ENCODE data around the gene AP4B1. TPM values are rescaled to one million over a fixed set of nuclear protein-coding genes. Genes with fewer than 3 reads are reported as not detected.

Gene AP4B1
- total RNA-seq, 1 donor from 2014 or later = 31.1 TPM

- Mint-ChIP-seq H3K36me3 (ENCODE audit: unreplicated experiment) (peaks cover 8% of the 10 kb centered on the region), H3K27ac (ENCODE audit: unreplicated experiment) (no peak overlapping the region), H3K27me3 (ENCODE audit: unreplicated experiment) (no peaks in the 10 kb centered on the region), H3K4me3 (ENCODE audit: unreplicated experiment) (no peak overlapping the region), H3K4me1 (ENCODE audit: low read depth, unreplicated experiment) (no peaks in the 10 kb centered on the region), H3K9me3 (ENCODE audit: unreplicated experiment) (peaks cover 1% of the 10 kb centered on the region)
- TF ChIP-seq, protein P1, sequence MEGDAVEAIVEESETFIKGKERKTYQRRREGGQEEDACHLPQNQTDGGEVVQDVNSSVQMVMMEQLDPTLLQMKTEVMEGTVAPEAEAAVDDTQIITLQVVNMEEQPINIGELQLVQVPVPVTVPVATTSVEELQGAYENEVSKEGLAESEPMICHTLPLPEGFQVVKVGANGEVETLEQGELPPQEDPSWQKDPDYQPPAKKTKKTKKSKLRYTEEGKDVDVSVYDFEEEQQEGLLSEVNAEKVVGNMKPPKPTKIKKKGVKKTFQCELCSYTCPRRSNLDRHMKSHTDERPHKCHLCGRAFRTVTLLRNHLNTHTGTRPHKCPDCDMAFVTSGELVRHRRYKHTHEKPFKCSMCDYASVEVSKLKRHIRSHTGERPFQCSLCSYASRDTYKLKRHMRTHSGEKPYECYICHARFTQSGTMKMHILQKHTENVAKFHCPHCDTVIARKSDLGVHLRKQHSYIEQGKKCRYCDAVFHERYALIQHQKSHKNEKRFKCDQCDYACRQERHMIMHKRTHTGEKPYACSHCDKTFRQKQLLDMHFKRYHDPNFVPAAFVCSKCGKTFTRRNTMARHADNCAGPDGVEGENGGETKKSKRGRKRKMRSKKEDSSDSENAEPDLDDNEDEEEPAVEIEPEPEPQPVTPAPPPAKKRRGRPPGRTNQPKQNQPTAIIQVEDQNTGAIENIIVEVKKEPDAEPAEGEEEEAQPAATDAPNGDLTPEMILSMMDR (IDR thresholded peaks at IDR 0.05; ENCODE audit: partially characterized antibody, unreplicated experiment) = no peak
- DNase-seq = no peak
Observed at GRCh38 chr1:113947388-113948107, 42.9 kb upstream of the AP4B1 start.

DNA sequence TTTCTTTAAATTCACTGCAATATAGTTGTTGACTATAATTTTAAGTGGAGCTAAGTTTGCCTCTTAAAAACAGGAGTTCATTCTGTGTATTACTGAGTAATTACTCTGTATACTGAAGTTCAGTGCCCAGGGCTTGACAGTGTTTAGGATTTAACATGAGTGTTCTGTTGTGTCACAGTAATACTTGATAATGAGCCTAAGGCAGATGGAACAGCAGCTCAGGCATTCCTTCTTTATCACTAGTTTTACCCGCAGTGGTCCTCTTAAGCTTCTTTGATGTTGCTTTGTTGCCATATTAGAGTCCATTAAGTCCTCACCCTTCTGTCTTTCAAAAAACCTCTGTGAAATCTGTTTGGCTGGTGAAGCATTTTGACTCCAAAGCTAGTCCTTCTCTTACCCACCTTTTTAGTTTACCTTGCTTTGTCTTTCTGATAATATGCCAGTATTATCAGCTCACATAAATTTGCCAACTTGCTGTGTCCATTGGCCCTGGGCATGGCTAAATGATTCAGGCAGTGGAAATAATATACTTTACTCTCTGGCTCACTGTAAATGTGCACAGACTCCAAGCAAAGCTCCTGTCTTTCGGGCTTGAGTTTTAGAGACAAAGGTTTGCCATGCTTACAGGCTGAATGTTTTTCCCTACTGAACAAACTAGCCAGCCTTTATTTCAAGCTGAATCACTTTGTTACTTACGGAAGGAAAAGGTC lies 42.2 kb upstream of the AP4B1 start:
- peaks cover 8% of the 10 kb centered on the region for H3K36me3 Mint-ChIP-seq (ENCODE audit: unreplicated experiment)
- TF ChIP-seq, protein P1 (IDR thresholded peaks at IDR 0.05; ENCODE audit: partially characterized antibody, unreplicated experiment) = no peak
- H3K9me3 Mint-ChIP-seq (ENCODE audit: unreplicated experiment) = peaks cover 1% of the 10 kb centered on the region
- no peaks in the 10 kb centered on the region for H3K27me3 Mint-ChIP-seq (ENCODE audit: unreplicated experiment)
- H3K27ac Mint-ChIP-seq (ENCODE audit: unreplicated experiment) = no peak overlapping the region
- no peak for DNase-seq
- H3K4me3 Mint-ChIP-seq (ENCODE audit: unreplicated experiment) = no peak overlapping the region
- no peaks in the 10 kb centered on the region for H3K4me1 Mint-ChIP-seq (ENCODE audit: low read depth, unreplicated experiment)

DNA sequence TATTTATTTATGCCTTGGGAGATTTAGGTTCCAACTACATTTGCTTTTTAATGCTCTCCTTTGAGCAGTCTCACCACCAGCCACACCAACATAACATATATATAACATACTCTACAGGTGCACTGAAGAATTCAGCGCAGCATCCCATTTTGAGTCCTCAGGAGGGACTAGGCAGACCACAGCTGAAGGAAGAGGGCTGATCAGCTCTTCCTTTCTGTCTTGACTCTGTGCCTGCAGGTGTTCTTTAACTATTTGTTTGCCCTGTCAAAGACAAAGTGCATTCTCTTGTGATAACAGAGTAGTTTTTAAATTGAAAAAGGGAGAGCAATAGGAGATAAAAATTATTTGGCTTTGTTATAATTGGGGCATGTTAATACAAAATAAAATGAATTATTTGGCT lies 41.5 kb upstream of the AP4B1 start:
- no peaks in the 10 kb centered on the region for H3K27me3 Mint-ChIP-seq (ENCODE audit: unreplicated experiment)
- H3K27ac Mint-ChIP-seq (ENCODE audit: unreplicated experiment) = no peak overlapping the region
- H3K36me3 Mint-ChIP-seq (ENCODE audit: unreplicated experiment) = peaks cover 8% of the 10 kb centered on the region
- H3K9me3 Mint-ChIP-seq (ENCODE audit: unreplicated experiment) = peaks cover 1% of the 10 kb centered on the region
- TF ChIP-seq, protein P1 (IDR thresholded peaks at IDR 0.05; ENCODE audit: partially characterized antibody, unreplicated experiment) = no peak
- H3K4me1 Mint-ChIP-seq (ENCODE audit: low read depth, unreplicated experiment) = no peaks in the 10 kb centered on the region
- H3K4me3 Mint-ChIP-seq (ENCODE audit: unreplicated experiment) = no peak overlapping the region
- DNase-seq = no peak

- no peak overlapping the region for H3K27ac Mint-ChIP-seq (ENCODE audit: unreplicated experiment)
- H3K4me1 Mint-ChIP-seq (ENCODE audit: low read depth, unreplicated experiment) = no peaks in the 10 kb centered on the region
- H3K27me3 Mint-ChIP-seq (ENCODE audit: unreplicated experiment) = no peaks in the 10 kb centered on the region
- no peak for DNase-seq
- TF ChIP-seq, protein P1 (IDR thresholded peaks at IDR 0.05; ENCODE audit: partially characterized antibody, unreplicated experiment) = no peak
- H3K9me3 Mint-ChIP-seq (ENCODE audit: unreplicated experiment) = peaks cover 1% of the 10 kb centered on the region
- H3K36me3 Mint-ChIP-seq (ENCODE audit: unreplicated experiment) = peaks cover 8% of the 10 kb centered on the region
- H3K4me3 Mint-ChIP-seq (ENCODE audit: unreplicated experiment) = no peak overlapping the region
Observed at GRCh38 chr1:113945329-113945728, 40.7 kb upstream of the AP4B1 start.
